ENCODE results near the gene NXPE3. TPM values are rescaled to one million over a fixed set of nuclear protein-coding genes. Genes with fewer than 3 reads are reported as not detected.

Gene NXPE3
- total RNA-seq, 2 donors from 2014 or later, result 22.9 to 49.8 TPM

GRCh38 chr3:101796077-101796680 is 17.2 kb downstream of the NXPE3 start:
- DNase-seq (ENCODE audit: low spot score), result no peak
- Histone ChIP-seq H3K4me1 (peaks cover 0 to 17% of the 10 kb centered on the region in 2 donors), H3K27ac (no peak overlapping the region), H3K36me3 (peaks cover 47% of the 10 kb centered on the region), H3K4me3 (no peak overlapping the region), H3K27me3 (no peaks in the 10 kb centered on the region), H3K9me3 (no peaks in the 10 kb centered on the region)
- TF ChIP-seq CTCF (IDR thresholded peaks at IDR 0.05), result no peak

GRCh38 chr3:101801174-101801573 is 22.2 kb downstream of the NXPE3 start:
- Histone ChIP-seq H3K4me1 (peaks cover 0 to 5% of the 10 kb centered on the region in 2 donors), H3K4me3 (no peak overlapping the region), H3K27me3 (no peaks in the 10 kb centered on the region), H3K9me3 (no peaks in the 10 kb centered on the region), H3K27ac (no peak overlapping the region), H3K36me3 (peaks cover 36% of the 10 kb centered on the region)
- no peak for DNase-seq (ENCODE audit: low spot score)
- TF ChIP-seq CTCF (IDR thresholded peaks at IDR 0.05), result no peak

DNA sequence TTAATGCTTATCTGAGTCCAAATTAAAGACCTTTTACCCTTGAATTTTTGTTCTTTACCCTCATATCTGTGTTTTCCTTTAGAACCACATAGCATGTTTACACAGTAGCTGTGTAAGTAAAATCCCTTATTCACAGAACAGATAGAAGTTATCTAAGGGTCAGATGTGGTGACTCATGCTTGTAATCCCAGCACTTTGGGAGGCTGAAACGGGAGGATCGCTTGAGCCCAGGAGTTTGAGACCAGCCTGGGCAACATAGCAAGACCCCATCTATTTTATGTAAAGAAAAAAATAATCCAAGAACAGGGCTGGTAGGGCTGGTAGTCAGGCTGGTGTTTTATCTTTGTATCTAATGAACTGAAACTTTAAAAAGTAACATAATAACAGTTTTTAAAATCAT is 23.2 kb downstream of the NXPE3 start:
- peaks cover 34% of the 10 kb centered on the region for H3K36me3 ChIP-seq
- H3K27me3 ChIP-seq, result no peaks in the 10 kb centered on the region
- H3K9me3 ChIP-seq, result no peaks in the 10 kb centered on the region
- no peak for TF ChIP-seq CTCF (IDR thresholded peaks at IDR 0.05)
- H3K27ac ChIP-seq, result no peak overlapping the region
- no peak for DNase-seq (ENCODE audit: low spot score)
- no peak overlapping the region for H3K4me3 ChIP-seq
- H3K4me1 ChIP-seq, result peaks cover 0 to 5% of the 10 kb centered on the region in 2 donors

DNA sequence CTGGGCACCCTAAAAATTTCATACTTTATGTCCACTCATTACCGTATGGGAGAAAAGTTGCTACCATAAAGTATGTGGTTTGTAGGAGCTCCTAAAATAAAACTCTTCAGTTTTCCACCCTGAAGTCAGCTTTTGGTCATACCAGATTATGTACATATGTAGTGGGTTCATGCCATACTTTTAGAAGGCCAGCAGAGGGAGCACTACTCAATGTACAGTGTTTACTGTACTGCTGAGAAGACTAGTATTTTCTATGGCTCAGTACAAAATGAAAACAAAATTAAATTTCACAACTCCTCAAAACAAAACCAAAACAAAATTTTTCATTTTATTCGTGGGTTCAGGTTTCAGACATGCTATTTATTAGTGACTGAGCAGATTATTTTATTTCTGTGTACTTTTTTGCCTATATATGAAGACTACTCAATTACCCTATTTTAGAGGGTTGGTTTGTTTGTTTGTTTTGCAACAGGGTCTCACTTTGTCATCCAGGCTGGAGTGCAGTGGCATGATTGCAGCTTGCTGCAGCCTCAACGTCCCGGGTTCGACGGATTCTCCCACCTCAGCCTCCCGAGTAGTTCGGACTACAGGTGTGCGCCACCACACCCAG is 24.3 kb downstream of the NXPE3 start:
- TF ChIP-seq CTCF (IDR thresholded peaks at IDR 0.05), result peak; percentile 51 to 88
- Histone ChIP-seq H3K27me3 (no peaks in the 10 kb centered on the region), H3K27ac (no peak overlapping the region), H3K9me3 (no peaks in the 10 kb centered on the region), H3K4me3 (no peak overlapping the region), H3K36me3 (peaks cover 34% of the 10 kb centered on the region), H3K4me1 (peaks cover 0 to 5% of the 10 kb centered on the region in 2 donors)
- no peak for DNase-seq (ENCODE audit: low spot score)

- H3K27ac ChIP-seq, result no peak overlapping the region
- peaks cover 29% of the 10 kb centered on the region for H3K36me3 ChIP-seq
- H3K4me1 ChIP-seq, result peaks cover 0 to 6% of the 10 kb centered on the region in 2 donors
- TF ChIP-seq CTCF (IDR thresholded peaks at IDR 0.05), result no peak
- H3K4me3 ChIP-seq, result no peak overlapping the region
- DNase-seq (ENCODE audit: low spot score), result no peak
- no peaks in the 10 kb centered on the region for H3K27me3 ChIP-seq
- no peaks in the 10 kb centered on the region for H3K9me3 ChIP-seq
These were observed 24.9 kb downstream of the NXPE3 start for GRCh38 chr3:101803939-101804338.
